DOHH2 (cell line): ENCODE measurements around the gene CLCNKA.

Experiments used
- EZH2phosphoT487 ChIP-seq: fragments of 200-600 bp; sonication (generic); IDR thresholded peaks from 2 replicates; pipeline ENCODE4 v1.6.1; 2017; ENCODE audit warnings: borderline replicate concordance, mild to moderate bottlenecking, antibody characterized with exemption, low read length, moderate library complexity, mixed read lengths
- TF ChIP-seq, protein P1 (sequence below): fragments of 200-600 bp; sonication (generic); IDR thresholded peaks from one replicate; pipeline ENCODE4 v1.5.1; 2014; ENCODE audit warnings: antibody characterized with exemption, mild to moderate bottlenecking, low read depth, low read length; ENCODE audit not compliant: poor library complexity, severe bottlenecking

DNA sequence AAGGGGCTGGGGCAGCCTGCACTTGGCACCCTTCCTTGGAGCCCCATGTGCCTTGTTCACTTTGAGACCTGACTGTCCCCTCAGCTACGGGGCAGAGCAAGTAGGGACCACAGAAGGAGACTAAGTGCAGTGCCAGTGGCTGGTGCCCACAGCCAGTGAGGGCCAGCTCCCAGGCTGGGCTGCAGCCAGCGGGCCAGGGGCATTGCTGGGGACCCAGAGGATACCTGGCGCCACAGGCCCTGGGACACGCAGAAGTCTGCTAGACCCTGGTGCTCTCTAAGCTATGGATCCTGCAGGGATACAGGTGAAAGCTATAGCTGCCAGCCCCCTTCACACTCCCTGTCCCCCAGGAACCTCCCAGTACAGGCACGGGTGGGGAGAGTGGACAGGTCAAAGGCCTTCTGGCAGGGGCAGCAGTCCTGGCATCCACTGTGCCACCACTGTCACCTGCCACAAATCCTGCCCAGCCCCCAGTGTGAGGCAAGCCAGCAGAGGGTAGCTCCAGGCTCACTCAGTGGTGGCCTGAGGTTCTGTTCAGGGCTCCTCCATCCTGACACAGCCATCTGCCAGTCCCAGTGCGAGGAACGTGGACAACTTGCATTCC lies 1.3 kb downstream of the CLCNKA start:
- TF ChIP-seq, protein P1, sequence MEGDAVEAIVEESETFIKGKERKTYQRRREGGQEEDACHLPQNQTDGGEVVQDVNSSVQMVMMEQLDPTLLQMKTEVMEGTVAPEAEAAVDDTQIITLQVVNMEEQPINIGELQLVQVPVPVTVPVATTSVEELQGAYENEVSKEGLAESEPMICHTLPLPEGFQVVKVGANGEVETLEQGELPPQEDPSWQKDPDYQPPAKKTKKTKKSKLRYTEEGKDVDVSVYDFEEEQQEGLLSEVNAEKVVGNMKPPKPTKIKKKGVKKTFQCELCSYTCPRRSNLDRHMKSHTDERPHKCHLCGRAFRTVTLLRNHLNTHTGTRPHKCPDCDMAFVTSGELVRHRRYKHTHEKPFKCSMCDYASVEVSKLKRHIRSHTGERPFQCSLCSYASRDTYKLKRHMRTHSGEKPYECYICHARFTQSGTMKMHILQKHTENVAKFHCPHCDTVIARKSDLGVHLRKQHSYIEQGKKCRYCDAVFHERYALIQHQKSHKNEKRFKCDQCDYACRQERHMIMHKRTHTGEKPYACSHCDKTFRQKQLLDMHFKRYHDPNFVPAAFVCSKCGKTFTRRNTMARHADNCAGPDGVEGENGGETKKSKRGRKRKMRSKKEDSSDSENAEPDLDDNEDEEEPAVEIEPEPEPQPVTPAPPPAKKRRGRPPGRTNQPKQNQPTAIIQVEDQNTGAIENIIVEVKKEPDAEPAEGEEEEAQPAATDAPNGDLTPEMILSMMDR: no peak
- TF ChIP-seq EZH2phosphoT487: no peak
